Measurements from ENCODE around the gene GUK1.

GUK1 gene

GRCh38 chr1:228105270-228105995 is 34.6 kb upstream of the GUK1 start:
- peaks cover 61% of the 10 kb centered on the region for H3K79me2 ChIP-seq (ENCODE audit: insufficient read depth, low read length)
- no peaks in the 10 kb centered on the region for H3K9me3 ChIP-seq (ENCODE audit: insufficient read depth, low read length, severe bottlenecking)
- TF ChIP-seq EZH2 (IDR thresholded peaks at IDR 0.05; ENCODE audit: borderline replicate concordance, low read depth, low read length, severe bottlenecking), result no peak
- no peak for TF ChIP-seq CTCF (IDR thresholded peaks at IDR 0.05; ENCODE audit: borderline replicate concordance, extremely low read depth, low read length, poor library complexity, severe bottlenecking)
- DNase-seq (no peak), ATAC-seq (ENCODE audit: insufficient read depth, low read depth) (no peak)
- H3K27me3 ChIP-seq (ENCODE audit: insufficient read depth, low read length, poor library complexity), result no peaks in the 10 kb centered on the region
- H2AFZ ChIP-seq (ENCODE audit: low read depth, low read length), result no peak overlapping the region
- H3K9ac ChIP-seq (ENCODE audit: low read depth, low read length), result 0 out of 2 replicates have a peak overlapping the region, but pooled peaks have one; percentile 78
- H3K4me3 ChIP-seq (ENCODE audit: low read depth in 1 of 2, low read length in 2 of 2), result no peak overlapping the region
- peaks cover 21% of the 10 kb centered on the region for H4K20me1 ChIP-seq (ENCODE audit: insufficient read depth, low read length)
- peaks cover 37% of the 10 kb centered on the region for H3K36me3 ChIP-seq (ENCODE audit: insufficient read depth, low read length)
- H3K27ac ChIP-seq (ENCODE audit: low read length), result no peak overlapping the region
- peaks cover 64% of the 10 kb centered on the region for H3K4me1 ChIP-seq (ENCODE audit: insufficient read depth, low read length)
- no peak overlapping the region for H3K4me2 ChIP-seq (ENCODE audit: insufficient read depth, low read length)

GRCh38 chr1:228105996-228106799 is 33.9 kb upstream of the GUK1 start:
- H3K9me3 ChIP-seq (ENCODE audit: insufficient read depth, low read length, severe bottlenecking), result no peaks in the 10 kb centered on the region
- no peak for ATAC-seq (ENCODE audit: insufficient read depth, low read depth)
- peaks cover 31% of the 10 kb centered on the region for H3K36me3 ChIP-seq (ENCODE audit: insufficient read depth, low read length)
- H3K9ac ChIP-seq (ENCODE audit: low read depth, low read length), result no peak overlapping the region
- TF ChIP-seq CTCF (IDR thresholded peaks at IDR 0.05; ENCODE audit: borderline replicate concordance, extremely low read depth, low read length, poor library complexity, severe bottlenecking) (no peak), EZH2 (IDR thresholded peaks at IDR 0.05; ENCODE audit: borderline replicate concordance, low read depth, low read length, severe bottlenecking) (no peak)
- peaks cover 57% of the 10 kb centered on the region for H3K79me2 ChIP-seq (ENCODE audit: insufficient read depth, low read length)
- H2AFZ ChIP-seq (ENCODE audit: low read depth, low read length), result no peak overlapping the region
- H3K27ac ChIP-seq (ENCODE audit: low read length), result no peak overlapping the region
- H3K4me3 ChIP-seq (ENCODE audit: low read depth in 1 of 2, low read length in 2 of 2), result no peak overlapping the region
- H3K4me1 ChIP-seq (ENCODE audit: insufficient read depth, low read length), result peaks cover 61% of the 10 kb centered on the region
- H3K27me3 ChIP-seq (ENCODE audit: insufficient read depth, low read length, poor library complexity), result no peaks in the 10 kb centered on the region
- no peak for DNase-seq
- H4K20me1 ChIP-seq (ENCODE audit: insufficient read depth, low read length), result peaks cover 15% of the 10 kb centered on the region
- H3K4me2 ChIP-seq (ENCODE audit: insufficient read depth, low read length), result no peak overlapping the region

GRCh38 chr1:228106800-228107054 is 33.4 kb upstream of the GUK1 start:
- Histone ChIP-seq H3K36me3 (ENCODE audit: insufficient read depth, low read length) (peaks cover 30% of the 10 kb centered on the region), H3K27ac (ENCODE audit: low read length) (no peak overlapping the region), H3K4me1 (ENCODE audit: insufficient read depth, low read length) (peaks cover 56% of the 10 kb centered on the region), H3K4me2 (ENCODE audit: insufficient read depth, low read length) (no peak overlapping the region), H3K27me3 (ENCODE audit: insufficient read depth, low read length, poor library complexity) (no peaks in the 10 kb centered on the region), H2AFZ (ENCODE audit: low read depth, low read length) (no peak overlapping the region), H3K79me2 (ENCODE audit: insufficient read depth, low read length) (peaks cover 54% of the 10 kb centered on the region), H3K4me3 (ENCODE audit: low read depth in 1 of 2, low read length in 2 of 2) (no peak overlapping the region), H3K9ac (ENCODE audit: low read depth, low read length) (no peak overlapping the region), H4K20me1 (ENCODE audit: insufficient read depth, low read length) (peaks cover 10% of the 10 kb centered on the region; the same call in 1 of the 2 replicates), H3K9me3 (ENCODE audit: insufficient read depth, low read length, severe bottlenecking) (no peaks in the 10 kb centered on the region)
- TF ChIP-seq EZH2 (IDR thresholded peaks at IDR 0.05; ENCODE audit: borderline replicate concordance, low read depth, low read length, severe bottlenecking) (no peak), CTCF (IDR thresholded peaks at IDR 0.05; ENCODE audit: borderline replicate concordance, extremely low read depth, low read length, poor library complexity, severe bottlenecking) (no peak)
- no peak for DNase-seq
- ATAC-seq (ENCODE audit: insufficient read depth, low read depth), result no peak
